NCI-H1417 treated with DMSO at 0.1 percent for 48 hours (cell line): ENCODE measurements around the gene HINT3.
"Not testable (repeated sequence)": the region's sequence is repeated elsewhere in the genome, so short reads cannot be mapped to it uniquely, and the experiment has no call there.

Source experiments
- DNase-seq: peaks from one replicate; lab custom pipeline; 2025; lab: John Stamatoyannopoulos, UW

Gene HINT3

DNA sequence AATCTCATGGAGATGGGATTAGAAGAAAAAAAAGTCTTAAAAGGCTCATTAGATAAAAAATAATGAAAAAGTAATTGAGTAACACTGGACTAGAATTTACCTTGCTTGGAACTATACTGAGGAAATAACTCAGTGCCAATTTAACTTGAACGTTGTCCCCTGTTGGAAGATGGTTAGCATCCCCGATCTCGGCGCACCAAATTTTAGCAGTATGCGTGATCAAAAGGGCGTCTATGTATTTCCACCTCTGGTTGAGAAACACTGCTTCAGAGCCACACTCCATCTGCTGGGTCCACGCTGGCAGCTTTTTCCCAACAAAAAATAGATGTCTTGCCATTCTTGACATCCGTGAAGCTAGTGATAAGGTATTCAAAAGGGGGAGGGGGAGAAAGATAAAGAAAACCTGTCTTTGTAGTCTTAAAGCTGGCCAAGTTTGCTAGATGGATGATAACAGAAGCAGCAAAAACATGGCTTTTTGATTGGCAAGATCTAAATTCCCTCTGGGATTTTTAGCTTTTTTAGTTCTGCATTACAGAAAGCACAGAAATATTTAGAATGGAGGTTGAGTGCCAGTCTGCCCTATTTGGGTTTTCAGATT is 6.4 kb downstream of the HINT3 start:
- DNase-seq: no peak

DNA sequence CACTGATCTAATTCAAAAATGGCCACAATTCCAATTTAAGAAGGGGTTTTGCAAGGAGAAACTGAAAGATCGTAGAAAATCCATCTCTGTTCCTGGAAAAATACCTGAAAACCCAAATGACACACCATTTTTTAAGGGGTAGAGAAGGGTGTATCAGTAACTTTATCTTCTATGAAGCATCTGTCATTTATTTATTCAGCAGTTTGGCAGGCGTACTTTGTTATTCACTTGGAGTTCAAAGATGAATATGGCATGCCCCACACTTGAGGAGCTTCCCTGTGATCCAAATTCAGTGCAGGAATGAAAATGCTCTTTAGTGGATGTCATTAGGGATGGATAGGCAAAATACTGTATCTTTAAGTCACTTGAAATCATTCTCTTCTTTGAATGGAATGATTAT is 7.2 kb downstream of the HINT3 start:
- no peak for DNase-seq

DNA sequence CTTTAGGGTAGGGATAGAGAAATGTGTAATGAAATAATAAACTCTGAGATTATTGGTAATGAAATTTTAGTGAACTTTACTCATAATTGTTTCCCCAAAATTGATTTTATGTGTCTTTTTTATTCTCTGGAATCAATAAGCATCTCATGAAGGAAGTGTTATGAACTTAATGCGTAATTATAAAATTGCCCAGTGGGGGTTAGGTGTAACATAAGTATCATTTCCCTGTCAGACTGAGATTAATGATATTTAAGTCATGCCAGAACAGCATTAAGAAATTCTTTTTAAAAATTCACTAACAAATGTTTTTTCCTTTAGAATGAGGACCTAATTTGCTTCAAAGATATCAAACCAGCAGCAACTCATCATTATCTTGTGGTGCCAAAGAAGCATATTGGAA is 10.0 kb downstream of the HINT3 start:
- no peak for DNase-seq

DNA sequence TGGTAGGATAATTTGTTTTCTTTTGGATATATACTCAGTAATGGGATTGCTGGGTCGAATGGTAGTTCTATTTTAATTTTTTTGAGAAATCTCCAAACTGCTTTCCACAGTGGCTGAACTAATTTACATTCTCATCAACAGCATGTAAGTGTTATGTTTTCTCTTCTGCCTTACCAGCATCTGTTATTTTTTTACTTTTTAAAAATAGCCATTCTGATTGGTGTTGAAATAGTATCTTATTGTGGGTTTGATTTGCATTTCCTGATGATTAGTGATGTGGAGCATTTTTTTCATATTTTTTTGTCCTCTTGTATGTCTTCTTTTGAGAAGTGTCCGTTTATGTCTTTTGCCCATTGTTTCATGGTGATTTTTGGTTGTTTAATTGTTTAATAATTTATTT is 11.9 kb downstream of the HINT3 start:
- DNase-seq: no peak

DNA sequence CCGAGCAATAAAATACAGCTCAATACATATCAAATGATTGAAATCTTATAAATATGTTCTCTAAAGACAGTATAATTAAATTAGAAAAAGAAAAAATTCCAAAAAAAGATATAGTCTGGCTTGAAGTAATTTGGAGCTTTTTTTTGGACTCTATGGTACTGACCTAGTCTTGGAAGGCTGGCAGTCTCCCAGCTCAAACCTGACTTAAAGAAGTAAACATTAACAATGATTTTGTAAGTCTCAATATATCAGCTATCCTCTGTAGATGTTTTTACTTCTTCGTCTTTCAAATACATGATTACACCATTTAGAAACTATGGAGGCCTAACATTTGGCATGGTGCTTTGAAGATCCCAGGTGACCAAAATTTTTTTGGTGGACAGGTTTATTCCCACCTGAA is 14.2 kb downstream of the HINT3 start:
- no peak for DNase-seq

DNA sequence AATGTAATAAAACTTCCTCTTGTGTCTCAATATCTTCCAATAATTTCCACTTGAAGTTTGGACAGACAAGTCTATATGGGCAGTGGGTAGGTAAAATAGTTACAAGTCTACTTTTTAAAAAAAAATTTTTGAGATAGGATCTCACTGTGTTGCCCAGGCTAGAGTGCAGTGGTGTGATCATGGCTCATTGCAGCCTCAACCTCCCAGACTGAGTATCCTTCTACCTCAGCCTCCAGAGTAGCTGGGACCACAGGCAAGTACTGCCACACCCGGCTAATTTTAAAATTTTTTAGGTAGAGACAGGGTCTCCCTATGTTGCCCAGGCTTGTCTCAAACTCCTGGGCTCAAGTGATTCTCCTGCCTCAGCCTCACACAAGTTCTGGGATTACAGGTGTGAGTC is 15.9 kb downstream of the HINT3 start:
- DNase-seq: not testable (repeated sequence)

DNA sequence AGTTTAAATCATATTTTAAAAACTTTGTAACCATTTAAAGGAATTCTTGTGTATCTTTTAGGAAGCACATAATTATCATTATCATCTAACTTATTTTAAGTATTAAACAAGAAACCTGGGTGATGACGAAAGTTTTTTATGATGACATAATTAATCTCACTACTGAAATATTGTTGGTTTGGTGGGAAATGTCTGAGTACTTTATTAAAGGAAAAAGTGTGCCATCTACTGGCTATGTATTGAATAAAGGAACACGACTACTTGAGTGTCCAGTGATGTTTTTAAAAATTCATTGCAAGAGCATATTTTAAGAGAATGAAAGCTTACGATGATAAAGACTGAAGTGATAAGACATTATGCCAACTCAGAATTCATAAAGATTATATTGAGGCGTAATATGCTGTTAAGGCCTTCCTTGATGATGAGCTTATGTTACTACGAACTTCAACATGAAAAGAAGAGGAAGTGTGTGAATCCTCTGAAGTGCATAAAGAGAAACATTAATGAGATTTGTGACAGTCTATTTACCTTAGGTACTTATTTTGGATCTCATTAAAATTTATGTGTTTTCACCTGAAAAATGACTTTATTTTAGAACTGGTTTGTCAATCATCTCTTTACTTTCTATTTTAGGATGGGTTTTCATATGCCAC is 17.8 kb downstream of the HINT3 start:
- DNase-seq: no peak

DNA sequence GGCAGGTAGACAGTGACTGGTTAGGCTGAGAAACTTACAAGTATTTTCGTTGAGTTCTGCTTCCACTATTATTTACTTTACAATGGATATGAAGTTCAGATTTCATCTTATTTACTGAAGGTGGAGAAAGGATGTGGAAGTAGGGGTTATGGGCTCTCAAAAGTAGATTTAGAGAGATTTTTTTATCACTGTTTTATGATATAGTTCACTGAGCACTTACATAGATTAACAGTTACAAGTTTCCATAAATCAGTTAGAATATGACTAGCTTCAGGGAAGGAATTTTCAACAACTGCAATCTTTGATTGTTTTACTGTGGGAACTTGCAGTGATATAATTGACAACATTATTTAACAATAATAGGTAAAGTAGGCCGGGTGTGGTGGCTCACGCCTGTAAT is 22.5 kb downstream of the HINT3 start:
- no peak for DNase-seq

DNA sequence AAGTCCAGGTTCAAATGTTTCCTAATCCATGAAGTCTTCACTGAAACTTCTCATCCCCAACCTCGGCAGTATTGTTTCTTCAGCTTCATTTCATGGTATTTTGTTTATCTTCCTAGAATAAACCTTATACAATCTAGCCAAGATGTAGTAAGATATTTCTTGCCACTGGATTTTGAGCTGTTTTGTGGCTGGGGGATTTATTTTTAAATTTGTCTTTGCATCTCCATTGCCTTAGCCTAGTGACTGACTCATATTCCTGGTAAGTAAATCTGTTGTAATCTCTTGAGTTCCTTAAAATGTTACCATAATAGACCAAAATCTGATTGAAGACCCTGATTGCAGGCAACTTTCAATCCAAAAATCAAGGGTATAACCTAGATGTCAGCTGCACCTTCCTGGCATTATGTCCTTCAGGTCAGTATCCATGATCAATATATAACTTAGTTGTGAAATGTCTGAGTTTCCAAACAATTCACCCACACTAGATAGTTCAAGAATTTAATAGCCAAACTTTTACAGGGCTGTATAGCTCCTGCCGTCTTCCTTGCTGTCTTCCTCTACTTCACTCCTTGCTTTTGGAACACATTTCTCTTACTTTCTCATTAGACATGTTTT is 25.1 kb downstream of the HINT3 start:
- DNase-seq: no peak

DNA sequence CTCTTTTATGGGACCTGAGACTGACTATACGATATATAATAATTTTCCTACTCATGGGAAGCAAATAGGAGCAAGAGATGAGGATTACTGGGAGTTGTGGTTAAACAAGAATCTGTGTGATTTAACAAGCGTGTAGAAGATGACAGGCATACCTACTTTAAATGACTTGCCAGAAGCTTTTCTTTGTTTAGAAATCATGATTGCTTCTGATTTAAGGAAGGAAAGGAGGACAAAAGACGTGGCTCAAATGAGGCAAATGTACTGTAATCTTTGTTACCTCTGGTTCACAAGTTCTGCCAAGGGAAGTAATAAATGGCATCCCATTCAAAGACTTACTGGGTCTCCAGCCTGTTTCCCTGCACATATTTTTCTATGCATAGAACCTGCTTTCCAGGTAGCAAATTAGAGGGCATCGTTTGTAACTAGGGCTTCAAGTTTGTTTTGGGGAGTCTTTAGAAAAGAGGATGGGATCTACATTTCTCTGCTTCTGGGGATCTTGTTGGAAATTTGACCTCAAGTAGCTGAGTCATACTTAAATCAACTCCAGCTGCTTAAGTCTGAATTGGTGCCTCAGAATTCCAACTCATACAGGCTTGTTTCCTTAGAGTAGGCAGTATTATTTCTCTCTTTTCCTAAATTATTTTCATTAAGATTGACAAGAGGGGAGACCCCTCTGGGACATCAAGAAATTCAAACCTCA is 26.8 kb downstream of the HINT3 start:
- DNase-seq: no peak

DNA sequence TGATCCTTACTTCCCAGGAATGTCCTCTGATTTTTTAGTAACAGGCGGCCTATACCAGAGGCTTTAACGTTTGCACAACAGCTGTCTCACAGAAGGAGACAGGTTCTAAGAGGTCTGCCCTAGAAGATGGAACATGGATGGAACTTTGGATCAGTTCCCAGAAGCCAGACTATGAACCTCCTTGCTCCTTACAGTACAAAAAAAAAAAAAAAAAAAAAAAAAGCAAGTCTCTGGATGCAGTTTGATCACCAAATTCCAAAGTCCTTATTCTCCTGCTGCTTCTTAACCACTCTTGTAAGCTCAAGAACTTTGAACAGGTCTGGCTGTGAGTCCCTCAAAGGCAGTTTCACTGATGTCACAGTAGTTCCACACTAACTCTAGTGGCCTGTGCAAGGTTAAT is 27.7 kb downstream of the HINT3 start:
- no peak for DNase-seq

DNA sequence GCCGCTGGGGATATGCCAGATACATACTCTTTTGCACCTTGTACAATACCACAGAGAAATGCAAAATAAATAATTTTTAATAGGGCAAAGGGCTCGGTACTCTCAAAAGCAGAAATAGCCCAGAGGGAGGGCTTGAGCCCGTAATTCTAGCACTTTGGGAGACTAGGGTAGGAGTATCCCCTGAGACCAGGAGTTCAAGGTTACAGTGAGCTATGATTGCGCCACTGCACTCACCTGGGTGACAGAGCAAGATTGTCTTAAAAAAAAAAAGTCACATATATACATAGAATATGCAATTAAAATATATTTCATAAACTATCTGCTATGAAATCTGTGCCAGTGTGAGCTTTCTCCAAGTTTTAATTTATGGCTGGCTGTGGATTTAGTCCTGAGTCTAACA is 29.0 kb downstream of the HINT3 start:
- no peak for DNase-seq

DNA sequence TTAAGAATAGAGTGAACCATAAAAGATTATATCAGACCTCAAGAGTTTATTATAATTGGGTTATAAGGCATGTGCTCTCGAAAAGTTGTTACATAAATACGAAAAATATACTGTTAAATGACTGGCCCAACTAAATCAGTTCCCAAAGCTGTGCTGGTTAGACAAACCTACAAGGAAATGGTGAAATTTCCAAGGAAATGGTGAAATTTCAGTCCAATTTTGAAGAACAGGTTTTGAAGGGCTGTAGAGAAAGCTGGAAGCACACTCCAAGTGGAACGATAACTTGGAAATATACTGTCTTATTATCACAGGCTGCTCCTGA is 29.4 kb downstream of the HINT3 start:
- no peak for DNase-seq

DNA sequence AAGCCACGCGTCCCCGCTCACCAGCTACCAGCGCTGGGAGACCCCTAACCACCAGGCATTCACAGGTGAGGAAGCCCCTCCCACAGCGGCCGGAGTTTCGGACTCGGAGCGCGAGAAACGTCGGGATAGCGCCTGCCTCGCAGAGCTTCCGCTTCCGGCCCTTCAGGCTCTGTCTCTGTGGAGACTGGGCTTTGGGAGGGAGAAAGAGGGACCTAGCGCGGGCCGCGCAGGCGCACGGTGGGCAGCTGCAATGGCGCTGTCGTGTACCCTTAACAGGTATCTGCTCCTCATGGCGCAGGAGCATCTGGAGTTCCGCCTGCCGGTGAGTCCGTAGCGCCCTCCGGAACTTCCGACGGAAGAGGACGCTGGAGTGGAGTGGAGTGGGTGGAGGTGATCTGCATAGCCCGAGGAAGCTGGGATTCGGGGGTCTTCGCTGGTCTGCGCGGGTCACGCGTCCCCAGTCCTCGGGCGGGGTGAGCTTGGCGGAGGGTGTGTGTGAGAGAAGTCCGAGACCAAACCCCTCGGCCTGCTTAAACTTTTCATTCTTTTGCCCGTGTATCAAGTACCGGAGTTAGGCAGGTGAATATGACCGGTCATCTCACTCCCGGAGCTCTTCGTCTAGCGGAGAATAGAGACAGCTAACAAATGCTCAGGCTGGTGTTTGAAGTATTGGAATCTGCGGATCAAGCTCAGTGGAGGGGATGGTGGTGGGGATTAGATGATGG is 29.9 kb downstream of the HINT3 start, which contains the start of gene TRMT11:
TSS of gene TRMT11 (plus strand) at position 240 of the 725 bp plus-strand sequence. CDS start at position 251, 11 bp downstream.
- DNase-seq: peak; percentile 58

DNA sequence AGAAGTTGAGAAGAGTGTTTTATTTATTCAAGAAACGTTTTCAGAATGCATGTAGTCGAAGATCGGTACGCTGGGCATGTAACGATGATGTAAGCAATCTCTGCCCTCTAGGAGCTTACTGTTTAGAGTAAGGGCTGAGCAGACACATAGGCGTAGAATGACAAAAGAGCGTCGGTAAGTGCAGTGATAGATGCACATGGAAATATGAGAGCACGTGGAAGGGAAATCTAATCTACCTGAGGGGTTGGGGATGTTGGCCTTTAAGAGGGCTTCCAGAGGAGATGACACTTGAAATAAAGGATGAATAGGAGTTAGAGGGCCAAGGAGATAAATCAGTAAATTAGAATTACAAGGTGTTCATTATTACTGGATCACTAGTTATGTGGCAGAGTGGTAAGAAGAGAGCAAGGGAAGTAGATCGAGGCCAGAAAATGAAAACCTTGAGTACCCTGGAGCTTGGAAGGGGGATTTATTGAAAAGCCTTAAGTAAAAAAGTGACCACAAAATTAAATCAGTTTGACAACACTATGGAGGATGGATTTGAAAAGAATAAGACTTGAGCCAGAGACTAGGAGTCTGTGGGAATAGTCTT is 30.6 kb downstream of the HINT3 start:
- no peak for DNase-seq

DNA sequence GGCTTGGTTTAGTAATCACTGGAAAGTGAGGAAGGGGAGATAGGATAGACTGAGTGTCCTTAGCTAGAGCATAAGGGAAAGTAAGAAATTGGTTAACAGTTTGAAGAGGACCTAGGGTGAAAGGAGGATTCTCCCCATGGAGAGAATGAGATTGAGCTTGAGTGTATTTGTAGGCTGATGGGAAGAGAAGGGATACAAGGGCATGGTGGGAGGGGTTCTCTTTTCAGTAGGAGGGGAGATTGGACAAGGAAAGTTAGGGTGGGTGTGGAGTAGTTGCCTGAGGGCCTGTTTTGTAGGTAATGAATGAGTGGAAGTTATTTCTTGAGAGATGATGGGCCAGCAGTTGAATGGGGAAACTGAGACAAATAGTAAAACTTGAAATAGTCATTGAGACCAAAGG is 31.7 kb downstream of the HINT3 start:
- no peak for DNase-seq

DNA sequence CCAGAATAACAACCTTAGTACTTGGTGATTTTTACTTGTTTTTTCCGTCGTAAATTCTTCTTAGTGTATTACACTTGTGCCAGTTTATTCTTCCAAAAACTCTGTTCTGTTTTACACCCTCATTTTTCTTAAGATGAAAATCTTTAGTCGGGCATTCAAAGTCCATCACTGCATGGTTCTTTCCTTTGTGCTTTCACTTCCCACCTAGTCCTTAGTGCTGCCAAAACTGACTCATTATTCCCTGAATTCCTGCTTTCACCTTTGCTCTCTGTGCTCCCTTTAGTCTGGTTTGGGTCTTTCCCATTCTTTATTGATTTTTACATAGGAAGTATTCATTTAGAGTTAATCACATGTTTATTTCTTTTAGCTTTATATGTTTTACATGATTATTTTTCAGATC is 33.1 kb downstream of the HINT3 start:
- DNase-seq: no peak

DNA sequence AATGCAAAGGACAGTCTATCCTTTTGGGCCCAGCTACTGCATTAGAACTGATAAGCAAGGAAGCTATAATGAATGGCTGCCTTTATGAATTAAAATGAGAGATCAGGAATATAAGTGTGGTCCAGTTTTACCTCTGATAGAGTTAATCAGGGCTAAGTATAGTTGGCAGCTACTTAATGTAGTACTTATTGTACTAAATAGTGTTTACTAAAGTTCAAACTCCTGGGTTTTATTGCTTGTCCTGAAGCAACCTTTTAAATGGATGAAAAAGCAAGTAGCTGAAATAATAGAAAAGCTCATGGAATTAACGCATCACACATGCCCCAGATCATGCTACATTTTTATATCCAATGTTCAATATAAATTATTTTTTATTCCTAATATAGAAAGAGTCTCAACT is 35.1 kb downstream of the HINT3 start:
- no peak for DNase-seq

DNA sequence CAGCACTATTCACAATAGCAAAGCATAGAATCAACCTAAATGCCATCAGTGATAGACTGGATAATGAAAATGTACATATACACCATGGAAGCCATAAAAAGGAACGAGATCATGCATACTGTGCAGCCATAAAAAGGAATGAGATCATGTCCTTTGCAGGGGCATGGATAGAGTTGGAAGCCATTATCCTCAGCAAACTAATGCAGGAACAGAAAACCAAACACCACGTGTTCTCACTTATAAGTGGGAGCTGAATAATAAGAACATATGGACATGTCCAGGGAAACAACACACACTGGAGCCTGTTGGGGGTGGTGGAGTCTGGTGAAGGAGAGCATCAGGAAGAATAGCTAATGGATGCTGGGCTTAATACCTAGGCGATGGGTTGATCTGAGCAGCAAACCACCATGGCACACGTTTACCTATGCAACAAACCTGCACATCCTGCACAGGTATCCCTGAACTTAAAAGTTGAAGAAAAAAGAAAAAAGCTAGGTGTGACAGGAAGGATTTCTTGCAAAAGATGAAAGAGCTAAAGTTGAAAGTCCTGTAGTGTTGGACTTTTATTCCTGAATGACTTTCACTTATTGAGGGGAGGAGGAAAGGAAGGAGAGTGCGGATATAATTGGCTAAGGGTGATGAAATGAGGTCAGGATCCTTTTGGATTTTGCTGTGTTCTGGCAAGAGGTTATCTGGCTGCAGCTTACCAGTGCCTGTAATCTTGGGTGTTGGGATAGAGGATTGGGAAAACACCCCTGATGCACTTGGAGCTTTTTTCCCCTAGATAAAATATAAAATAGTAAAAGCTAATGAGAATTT is 38.3 kb downstream of the HINT3 start:
- DNase-seq: no peak

DNA sequence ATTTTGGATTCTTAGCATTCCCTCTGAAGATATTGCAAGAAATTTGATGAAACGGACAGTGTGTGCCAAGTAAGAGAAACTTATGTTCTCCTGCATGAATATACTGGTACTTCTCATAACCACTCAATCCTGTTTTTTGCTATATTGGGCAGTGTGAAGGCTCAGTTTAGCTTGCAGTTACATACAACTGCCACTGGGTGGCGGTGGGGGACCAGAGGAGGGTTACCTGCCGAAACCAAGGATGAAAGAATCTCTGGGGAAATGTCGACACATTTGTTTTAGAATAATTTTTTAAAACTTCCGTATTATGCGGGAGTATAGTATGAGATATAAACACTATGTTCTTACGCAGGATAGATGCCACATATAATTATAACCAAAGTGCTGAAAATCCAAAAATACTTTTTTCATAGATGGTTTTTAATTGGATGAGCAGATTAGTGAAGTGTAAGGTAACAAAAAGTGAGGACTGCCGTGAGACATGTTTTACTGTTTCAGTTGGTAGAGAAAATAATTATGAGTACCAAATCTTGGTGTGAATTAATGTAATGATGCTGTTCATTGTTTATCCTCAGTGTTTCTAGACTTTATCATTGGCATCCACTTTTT is 39.5 kb downstream of the HINT3 start:
- DNase-seq: no peak
